ENCODE measurements around the gene GRM6. TPM values are rescaled to one million over a fixed set of nuclear protein-coding genes. Genes with fewer than 3 reads are reported as not detected.

The GRM6 gene
- total and polyA plus RNA-seq, 12 donors = not detected

GRCh38 chr5:178941361-178941760 is 53.8 kb downstream of the GRM6 start:
- Histone ChIP-seq H3K36me3 (peaks cover 0 to 45% (median 4%) of the 10 kb centered on the region in 9 donors), H3K27ac (peak overlapping the region in 9 of 10 donors; percentile 24 to 86 (median 83)), H3K27me3 (peaks cover 0 to 19% (median 0%) of the 10 kb centered on the region in 7 donors), H3K4me1 (peaks cover 0 to 19% (median 11%) of the 10 kb centered on the region in 9 donors), H3K9me3 (peaks cover 0 to 92% (median 36%) of the 10 kb centered on the region in 11 donors), H3K4me3 (peak overlapping the region; percentile 54 to 89 (median 76))
- 3% methylated on average over 23 of the region's 23 CpGs for WGBS, 2 donors
- ATAC-seq (peak; percentile 12 to 51 (median 34)), DNase-seq (peak; percentile 16 to 39)
- intact Hi-C loops (cut with DNase I) = loop anchor here in 5 of 10 donors (1.0 to 10.0 kb wide), 7 partner anchors 47 to 209 kb away; partner anchors contain the start of genes ZNF879 (in 5 of the 5), ZFP2 (in 2 of the 5) and ZNF354A (in 1 of the 5)
- TF ChIP-seq CTCF (IDR thresholded peaks at IDR 0.05) = no peak

DNA sequence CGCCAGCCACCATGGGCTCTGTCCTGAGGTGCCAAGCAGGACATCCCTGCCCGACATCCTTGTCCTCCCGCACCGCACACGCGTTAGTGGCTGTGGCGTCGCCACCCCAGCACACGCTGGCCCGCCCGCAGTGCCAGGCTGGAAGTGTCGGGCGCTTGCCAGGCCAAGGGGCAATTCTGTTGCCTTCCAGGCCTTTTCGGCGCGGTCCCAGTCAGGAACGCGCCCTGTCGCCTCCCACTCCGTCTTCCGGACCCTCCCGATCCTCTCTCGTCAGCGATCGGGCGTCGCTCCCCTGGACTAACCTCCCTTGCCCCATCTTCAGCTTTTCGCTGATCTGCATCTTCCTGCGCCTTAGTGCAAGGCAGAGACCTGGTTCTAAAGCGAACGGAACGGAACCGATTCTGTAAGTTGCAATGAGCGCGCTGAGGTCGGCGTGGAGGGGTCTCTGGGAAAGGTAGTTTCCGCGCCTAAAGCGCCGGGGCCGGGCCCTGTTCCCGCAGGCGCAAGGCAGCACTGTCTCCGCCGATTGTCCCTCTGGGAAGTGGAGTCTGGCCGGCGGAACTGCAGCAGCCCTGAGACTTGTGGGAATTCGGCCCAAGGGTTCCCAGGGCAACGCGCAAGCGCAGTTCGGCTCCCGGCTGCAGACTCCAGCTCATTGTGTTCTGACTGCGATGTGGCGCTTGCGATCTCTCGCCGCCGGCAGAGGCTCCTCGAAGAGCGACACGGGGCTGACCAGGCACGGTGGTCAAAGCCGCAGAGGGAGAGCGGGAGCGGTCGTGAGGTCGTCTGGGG is 54.4 kb downstream of the GRM6 start, which contains the start of gene ZNF454:
Gene ZNF454, plus strand, starts transcription at position 630 of the 792 bp plus-strand sequence. CDS start 1,594 bp downstream, outside the sequence.
- Histone ChIP-seq H3K36me3 (peaks cover 0 to 39% (median 1%) of the 10 kb centered on the region in 9 donors), H3K9me3 (peaks cover 0 to 92% (median 42%) of the 10 kb centered on the region in 11 donors), H3K27me3 (peaks cover 0 to 19% (median 0%) of the 10 kb centered on the region in 7 donors), H3K4me1 (peaks cover 0 to 19% (median 11%) of the 10 kb centered on the region in 9 donors), H3K27ac (peak within 1 kb of the TSS in 9 of 10 donors; percentile 75 to 86 (median 83)), H3K4me3 (peak within 1 kb of the TSS; percentile 54 to 89 (median 76))
- peak; percentile 98 to 99 (median 99) for ATAC-seq
- TF ChIP-seq CTCF (IDR thresholded peaks at IDR 0.05) = peak in 1 of 9 donors; percentile 8
- 1% methylated on average over 69 of the region's 69 CpGs for WGBS, 2 donors
- intact Hi-C loops (cut with DNase I) = loop anchor here in 5 of 10 donors (1.0 to 10.0 kb wide), 7 partner anchors 46 to 208 kb away; partner anchors contain the start of genes ZNF879 (in 5 of the 5), ZFP2 (in 2 of the 5) and ZNF354A (in 1 of the 5)
- peak; percentile 94 to 95 for DNase-seq

DNA sequence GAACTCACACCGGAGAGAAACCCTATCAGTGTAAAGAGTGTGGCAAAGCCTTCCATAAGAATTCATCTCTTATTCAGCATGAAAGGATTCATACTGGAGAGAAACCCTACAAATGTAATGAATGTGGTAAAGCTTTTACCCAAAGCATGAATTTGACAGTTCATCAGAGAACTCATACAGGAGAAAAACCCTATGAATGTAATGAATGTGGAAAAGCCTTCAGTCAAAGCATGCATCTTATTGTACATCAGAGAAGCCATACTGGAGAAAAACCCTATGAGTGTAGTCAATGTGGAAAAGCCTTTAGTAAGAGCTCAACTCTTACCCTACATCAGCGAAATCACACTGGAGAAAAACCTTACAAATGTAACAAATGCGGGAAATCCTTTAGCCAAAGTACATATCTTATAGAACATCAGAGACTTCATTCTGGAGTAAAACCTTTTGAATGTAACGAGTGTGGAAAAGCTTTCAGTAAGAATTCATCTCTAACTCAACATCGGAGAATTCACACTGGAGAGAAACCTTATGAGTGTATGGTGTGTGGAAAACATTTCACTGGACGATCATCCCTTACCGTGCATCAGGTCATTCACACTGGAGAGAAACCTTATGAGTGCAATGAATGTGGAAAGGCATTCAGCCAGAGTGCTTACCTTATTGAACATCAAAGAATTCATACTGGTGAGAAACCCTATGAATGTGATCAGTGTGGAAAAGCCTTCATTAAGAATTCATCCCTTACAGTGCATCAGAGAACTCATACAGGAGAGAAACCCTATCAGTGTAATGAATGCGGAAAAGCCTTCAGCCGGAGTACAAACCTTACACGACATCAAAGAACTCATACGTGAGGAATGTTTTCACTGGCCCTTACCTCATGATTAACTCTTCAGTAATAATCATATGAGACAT is 63.0 kb downstream of the GRM6 start:
- Histone ChIP-seq H3K4me3 (no peak overlapping the region), H3K36me3 (peaks cover 0 to 85% (median 17%) of the 10 kb centered on the region in 9 donors)

More for the DNA sequence above, 63.0 kb downstream of the GRM6 start:
- H3K27ac ChIP-seq = no peak overlapping the region
- TF ChIP-seq CTCF (IDR thresholded peaks at IDR 0.05) = no peak
- intact Hi-C loops (cut with DNase I) = no loop called here
- no peaks in the 10 kb centered on the region for H3K27me3 ChIP-seq
- WGBS, 2 donors = 96 to 97% methylated on average over 11 of the region's 11 CpGs
- no peaks in the 10 kb centered on the region for H3K4me1 ChIP-seq
- H3K9me3 ChIP-seq = peaks cover 30 to 100% (median 99%) of the 10 kb centered on the region in 11 donors
- DNase-seq (no peak), ATAC-seq (no peak)

Other genes with a start within 250 kb of the GRM6 start
- 10 to 100 TPM in 1 of 10 donors, 1 to 10 TPM in 9; 5.5 to 10.9 (median 7.4) TPM for gene ZNF354B, start 135.4 kb downstream of the GRM6 start, total RNA-seq
- 10 to 100 TPM in 1 of 2 donors, 1 to 10 TPM in 1; 3.4 to 12.1 TPM for gene ZNF354B, start 135.4 kb downstream of the GRM6 start, polyA plus RNA-seq
- gene ZFP2, start 99.4 kb downstream of the GRM6 start, total RNA-seq = 1 to 10 TPM in 7 of 10 donors, under 1 TPM in 3; 0.77 to 1.7 (median 1.1) TPM
- gene ZFP2, start 99.4 kb downstream of the GRM6 start, polyA plus RNA-seq = 1 to 10 TPM in 1 of 2 donors, under 1 TPM in 1; 0.38 to 2.1 TPM
- gene ZNF454, start 54.1 kb downstream of the GRM6 start, total RNA-seq = 1 to 10 TPM; 1.4 to 2.7 (median 1.7) TPM
- 1 to 10 TPM in 1 of 2 donors, under 1 TPM in 1; 0.84 to 1.6 TPM for gene ZNF454, start 54.1 kb downstream of the GRM6 start, polyA plus RNA-seq
- 1 to 10 TPM; 1.8 to 4.5 (median 3.6) TPM for gene ZNF879, start 28.5 kb upstream of the GRM6 start, total RNA-seq
- 1 to 10 TPM; 1.4 to 3.7 TPM for gene ZNF879, start 28.5 kb upstream of the GRM6 start, polyA plus RNA-seq
- gene ZNF354C, start 65.1 kb upstream of the GRM6 start, total RNA-seq = 1 to 10 TPM; 3.5 to 5.5 (median 4.2) TPM
- gene ZNF354C, start 65.1 kb upstream of the GRM6 start, polyA plus RNA-seq = 1 to 10 TPM; 1.1 to 2.3 TPM